GM21360 (cell line): Measurements from ENCODE around the gene HORMAD2.

ENCODE experiments used
- ATAC-seq: cut with Tn5 transposase; IDR thresholded peaks from one replicate; pipeline ENCODE4 v1.9.1; 2021; ENCODE audit warnings: mild to moderate bottlenecking, moderate library complexity; ENCODE audit not compliant: unreplicated experiment

HORMAD2 gene

GRCh38 chr22:30079952-30080533, at the start of gene HORMAD2:
HORMAD2 (plus strand) TSS chr22:30080464; CDS start chr22:30093953, 13,489 bp downstream.
- ATAC-seq, result no peak

DNA sequence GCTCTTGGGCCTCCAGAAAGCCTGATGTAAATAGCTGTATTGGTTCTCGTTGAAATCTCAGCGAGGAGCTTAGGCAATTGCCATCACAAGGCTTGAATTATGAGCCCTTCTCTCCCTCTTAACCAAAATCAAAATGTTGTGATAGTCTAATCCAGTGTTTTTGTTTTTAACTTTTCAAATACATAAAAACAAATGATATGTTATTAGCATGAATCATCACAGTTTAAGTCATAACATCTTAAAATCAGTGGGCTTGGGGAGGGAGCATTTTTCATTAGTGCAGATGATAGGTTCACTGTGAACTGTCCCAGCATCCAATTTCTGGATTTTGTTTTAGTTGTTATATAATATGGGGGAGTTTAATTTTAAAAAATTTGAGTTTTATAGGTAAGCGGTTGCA, 48.9 kb upstream of the HORMAD2 start:
- no peak for ATAC-seq

DNA sequence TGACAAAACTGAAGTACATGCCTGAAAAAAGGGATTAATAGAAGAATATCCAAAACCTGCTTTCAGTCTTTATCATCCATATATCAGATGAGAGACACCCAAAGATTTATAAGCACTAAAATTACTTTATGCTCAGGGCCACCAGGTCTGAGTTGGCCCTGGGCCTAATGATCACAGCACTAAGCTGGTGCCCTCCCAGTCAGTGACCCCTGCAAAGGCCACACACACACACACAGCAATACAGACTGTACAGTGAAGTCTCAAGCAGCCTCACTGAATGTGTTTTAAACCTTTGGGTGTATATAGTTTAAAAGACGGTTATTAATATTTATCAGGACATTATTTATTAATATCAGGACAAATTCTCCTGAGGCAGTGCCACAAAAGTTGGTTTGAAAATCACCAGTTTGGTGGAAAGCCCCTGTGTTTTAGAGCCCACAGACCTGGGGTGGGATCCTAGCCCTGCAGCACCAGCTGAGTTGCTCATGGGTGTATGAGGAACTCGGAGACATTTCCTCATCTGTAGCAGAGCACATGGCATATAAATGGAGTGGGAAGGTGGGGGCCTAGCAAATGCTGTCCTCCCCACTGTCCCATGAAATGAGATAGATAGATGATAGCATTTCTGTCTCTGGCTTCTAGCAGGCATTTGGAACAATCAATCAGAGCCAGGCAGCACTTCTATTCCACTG, 48.4 kb upstream of the HORMAD2 start:
- ATAC-seq, result no peak

DNA sequence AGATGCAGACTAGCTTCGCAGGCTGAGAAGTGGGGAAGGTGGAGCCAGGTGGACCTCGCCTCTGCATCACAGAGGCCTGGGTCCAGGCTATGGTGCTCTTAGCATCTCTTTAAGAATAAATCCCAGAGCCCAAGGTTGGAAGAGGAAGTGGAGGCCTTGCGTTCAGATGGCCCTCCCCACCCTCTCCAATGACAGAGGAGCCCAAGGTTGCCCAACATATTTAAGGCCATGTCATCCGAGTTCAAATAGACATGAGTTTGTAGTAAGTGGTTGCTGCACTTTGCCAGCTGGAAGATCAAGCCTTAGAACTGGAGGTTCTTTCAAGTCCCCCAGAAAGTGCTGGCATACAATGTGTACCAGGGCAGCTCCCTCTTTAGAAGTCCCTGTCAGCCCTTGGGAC, 47.1 kb upstream of the HORMAD2 start:
- no peak for ATAC-seq

- no peak for ATAC-seq
These were observed 46.4 kb upstream of the HORMAD2 start for GRCh38 chr22:30033901-30034300.

GRCh38 chr22:30036656-30037055, 43.6 kb upstream of the HORMAD2 start:
- ATAC-seq, result no peak

DNA sequence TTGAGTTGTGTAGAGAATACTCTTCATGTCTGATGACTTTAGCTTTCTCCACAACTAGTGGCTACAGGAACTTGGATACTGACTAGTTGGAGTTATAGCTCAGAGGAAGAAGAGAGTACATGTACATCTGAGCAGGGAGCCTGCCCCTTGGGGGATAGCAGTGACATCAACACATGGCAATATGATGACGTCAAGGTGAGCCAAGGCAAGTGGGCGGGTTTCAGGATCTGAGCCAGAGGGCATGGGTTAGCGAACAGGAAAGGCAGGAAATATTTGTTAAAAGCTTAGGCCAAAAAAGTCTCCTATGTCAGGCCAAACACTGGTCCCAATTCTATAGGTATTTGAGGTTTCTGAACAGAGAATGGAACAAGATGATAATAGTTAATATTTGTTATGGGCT, 42.0 kb upstream of the HORMAD2 start:
- no peak for ATAC-seq

GRCh38 chr22:30040499-30041260, 39.6 kb upstream of the HORMAD2 start:
- no peak for ATAC-seq

DNA sequence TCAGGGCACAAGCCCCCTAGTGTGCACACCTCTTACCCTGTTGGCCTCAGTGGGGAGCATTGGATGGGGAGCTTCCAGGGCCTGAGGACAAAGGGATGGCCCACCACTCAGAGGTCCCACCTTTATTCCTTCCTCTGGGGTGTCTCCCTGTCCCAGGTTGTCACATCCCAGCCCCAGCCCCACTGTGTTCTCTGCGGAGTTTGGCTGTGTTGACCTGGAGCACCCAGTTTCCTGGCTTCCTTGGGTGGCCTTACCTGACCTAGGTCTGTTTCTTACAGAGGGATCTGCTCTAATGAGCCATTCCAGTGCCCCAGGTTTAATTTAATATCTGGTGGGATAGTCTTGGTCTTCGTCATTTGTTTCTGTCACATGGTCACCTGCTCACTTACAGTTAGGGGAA, 38.8 kb upstream of the HORMAD2 start:
- no peak for ATAC-seq

DNA sequence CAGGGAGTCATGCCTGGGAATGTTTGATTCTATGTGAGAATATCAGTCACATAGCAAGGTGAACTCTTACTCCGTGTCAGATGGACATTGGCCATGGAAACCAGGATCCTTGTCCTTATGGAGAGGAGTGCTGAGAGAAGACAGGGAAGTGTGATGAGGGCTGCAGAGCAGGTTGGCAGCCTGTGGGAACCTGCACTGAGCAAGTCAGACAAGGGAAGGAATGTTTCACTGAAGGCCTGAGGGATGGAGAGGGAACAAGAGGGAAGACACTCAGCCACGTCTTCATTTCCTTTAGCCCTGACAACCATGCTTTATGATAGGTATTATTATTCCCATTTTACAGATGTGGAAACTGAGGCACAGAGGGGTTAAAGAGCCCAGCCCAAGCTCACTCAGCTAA, 38.4 kb upstream of the HORMAD2 start:
- no peak for ATAC-seq

DNA sequence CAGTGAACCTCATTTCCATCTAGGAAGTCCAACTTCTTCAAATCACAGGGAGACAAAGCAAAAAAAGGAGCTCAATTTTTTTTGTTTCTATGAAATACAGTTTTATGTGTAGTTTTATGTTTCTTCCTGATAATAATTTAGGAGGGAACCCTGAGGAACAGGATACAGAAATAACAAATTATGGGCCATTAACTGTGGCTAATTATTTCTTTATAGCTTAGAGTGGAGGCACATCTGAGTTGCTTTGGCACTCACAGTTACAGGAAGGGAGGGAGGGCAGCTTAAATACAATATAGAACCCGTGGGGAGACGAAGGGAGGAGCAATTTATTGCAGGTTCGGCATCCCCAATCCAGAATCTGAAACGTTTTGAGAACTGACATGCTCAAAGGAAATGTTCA, 37.1 kb upstream of the HORMAD2 start:
- ATAC-seq, result no peak

DNA sequence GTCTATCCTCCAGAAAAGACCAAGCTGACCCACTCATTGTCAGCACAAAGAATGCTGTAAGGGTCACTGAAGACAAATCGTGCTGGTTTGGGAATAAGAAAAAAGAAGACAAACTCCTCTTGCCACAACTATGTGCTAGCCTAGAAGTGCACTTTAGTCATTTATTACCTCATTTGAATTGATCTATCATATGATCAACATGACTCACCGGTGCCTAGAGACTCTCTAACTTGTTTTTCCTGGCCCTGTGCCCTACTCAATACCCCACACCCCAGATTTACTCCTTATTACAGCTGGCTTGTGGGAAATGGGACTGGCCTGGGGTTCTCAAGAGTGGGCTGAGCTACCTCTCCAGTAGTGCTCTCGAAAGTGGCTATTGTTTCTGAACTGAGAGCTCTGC, 35.9 kb upstream of the HORMAD2 start:
- no peak for ATAC-seq

GRCh38 chr22:30044881-30045493, 35.3 kb upstream of the HORMAD2 start:
- no peak for ATAC-seq

DNA sequence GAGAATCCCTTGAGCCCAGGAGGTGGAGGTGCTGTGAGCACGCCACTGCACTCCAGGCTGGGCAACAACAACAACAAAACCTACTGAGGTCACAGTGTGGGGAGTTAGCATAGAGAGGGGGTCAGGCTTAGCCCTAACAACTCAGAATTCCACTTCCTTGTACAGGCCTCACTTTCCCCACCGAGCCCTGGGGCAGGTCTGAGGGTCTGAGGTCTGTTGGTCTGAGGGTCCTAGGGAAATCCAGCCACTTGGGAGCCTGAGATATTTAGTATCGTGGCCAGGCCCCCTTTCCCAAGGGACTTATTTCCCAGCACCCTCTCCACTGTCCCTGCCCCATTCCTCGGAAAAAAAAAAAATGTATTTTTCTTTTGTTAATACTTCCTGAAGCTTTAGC, 34.8 kb upstream of the HORMAD2 start:
- no peak for ATAC-seq

GRCh38 chr22:30045901-30046715, 34.2 kb upstream of the HORMAD2 start:
- no peak for ATAC-seq

DNA sequence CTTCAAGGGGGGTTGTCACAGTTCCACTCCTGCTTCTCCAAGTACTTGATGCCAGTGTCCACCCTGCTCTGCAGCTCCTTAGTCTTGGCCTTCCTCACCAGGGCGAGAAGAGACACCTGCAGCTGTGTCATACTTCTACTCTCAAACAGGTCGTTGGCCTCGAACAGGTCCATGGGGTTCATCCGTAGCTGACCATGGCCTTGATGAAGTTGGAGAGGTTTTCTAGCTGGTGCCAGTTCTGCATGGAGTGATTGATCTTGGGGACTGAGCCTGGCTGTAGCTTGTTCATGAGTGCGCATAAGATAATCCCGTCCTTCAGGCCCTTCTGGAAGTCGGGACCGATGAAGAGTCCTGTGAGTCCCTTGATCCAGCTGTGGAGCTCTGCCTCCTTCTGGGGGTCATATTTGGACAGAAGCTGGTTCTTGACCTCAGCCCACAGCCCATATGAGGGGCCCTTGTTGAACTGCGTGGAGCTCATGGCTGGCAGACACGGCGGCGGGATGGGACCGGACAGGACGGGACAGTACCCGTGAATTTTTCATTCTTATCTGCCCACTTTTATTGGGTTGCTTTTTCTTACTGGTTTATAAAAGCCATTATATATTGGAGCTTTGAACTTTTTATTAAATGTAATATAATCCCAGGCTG, 33.4 kb upstream of the HORMAD2 start:
- no peak for ATAC-seq

DNA sequence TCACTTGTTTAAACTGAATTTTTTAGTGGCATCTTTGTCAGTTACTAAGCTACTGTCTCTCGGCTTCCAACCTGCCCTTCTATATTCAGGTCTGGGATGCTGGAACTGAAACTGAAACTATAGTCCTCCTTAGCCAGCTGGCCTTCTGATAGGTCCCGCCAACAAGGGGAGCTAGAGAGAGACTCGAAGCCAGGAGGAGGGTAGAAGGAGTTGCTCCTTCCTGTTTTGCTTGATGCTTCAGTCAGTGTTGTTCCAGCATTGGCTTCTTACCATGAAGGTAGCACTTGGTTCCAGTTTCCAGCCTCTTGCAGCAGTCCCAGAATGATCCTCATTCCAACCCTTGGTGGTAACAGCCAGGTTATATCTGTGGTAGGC, 32.9 kb upstream of the HORMAD2 start:
- no peak for ATAC-seq

- no peak for ATAC-seq
These were observed 31.6 kb upstream of the HORMAD2 start for GRCh38 chr22:30048681-30049080.

DNA sequence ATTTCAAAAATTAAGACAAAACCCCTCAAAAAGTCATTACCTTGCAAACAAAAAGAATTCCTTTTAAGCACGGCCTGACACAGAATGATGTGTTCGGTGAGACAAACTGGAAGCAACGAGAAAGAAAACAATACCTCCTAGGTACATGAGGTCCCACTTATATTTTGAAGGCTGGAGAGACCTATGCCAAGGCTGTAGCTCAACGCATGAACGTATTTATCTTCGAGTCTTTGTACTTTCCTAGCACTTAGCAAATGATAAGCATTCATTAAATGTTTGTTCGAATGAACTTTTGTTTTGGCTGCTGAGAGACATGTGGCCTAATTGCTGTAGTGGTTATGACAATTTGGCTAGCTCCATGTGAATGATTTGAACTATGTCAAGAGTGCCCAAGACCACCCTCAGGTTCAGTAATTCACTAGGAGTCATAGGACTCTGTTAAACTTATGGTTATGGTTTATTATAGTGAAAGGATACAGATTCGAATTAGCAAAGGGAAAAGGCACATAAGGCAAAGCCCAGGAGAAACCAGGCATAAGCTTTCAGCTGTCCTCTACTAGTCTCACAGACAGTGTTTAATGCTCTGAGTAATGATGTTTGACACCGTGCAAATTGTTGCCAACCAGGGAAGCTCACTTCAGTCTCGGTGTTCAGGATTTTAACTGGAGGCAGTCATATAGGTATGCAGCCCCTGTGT, 26.0 kb upstream of the HORMAD2 start:
- no peak for ATAC-seq

- ATAC-seq, result no peak
These were observed 25.5 kb upstream of the HORMAD2 start for GRCh38 chr22:30054764-30055069.
